Activated CD4-positive, alpha-beta T cell treated with anti-CD3 and anti-CD28 coated beads, Interleukin-2, amount 10 ng/mL, durations not matched to agents 24 days and 14 days (primary cell): ENCODE measurements around the gene XPO5. TPM values are rescaled to one million over a fixed set of nuclear protein-coding genes. Genes with fewer than 3 reads are reported as not detected.
A peak's percentile ranks its signal among the peaks of the same experiment; 100 is the strongest.
"Not testable (repeated sequence)": the region's sequence is repeated elsewhere in the genome, so short reads cannot be mapped to it uniquely, and the experiment has no call there.

Experiments
- DNase-seq: peaks from one replicate; pipeline ENCODE4 v3.0.0; 2022
- H3K27ac Mint-ChIP-seq: one replicate; pipeline ENCODE4 v1.8.0; 2022; ENCODE audit warnings: mild to moderate bottlenecking, mixed read lengths
- H3K27me3 Mint-ChIP-seq: one replicate; pipeline ENCODE4 v1.8.0; 2022; ENCODE audit warnings: mixed read lengths
- H3K36me3 Mint-ChIP-seq: one replicate; pipeline ENCODE4 v1.8.0; 2022; ENCODE audit warnings: low read depth, mild to moderate bottlenecking, mixed read lengths
- H3K4me1 Mint-ChIP-seq: one replicate; pipeline ENCODE4 v1.8.0; 2021; ENCODE audit warnings: mixed read lengths
- H3K4me3 Mint-ChIP-seq: one replicate; pipeline ENCODE4 v1.8.0; 2022; ENCODE audit warnings: mild to moderate bottlenecking, moderate library complexity, mixed read lengths
- H3K9me3 Mint-ChIP-seq: one replicate; pipeline ENCODE4 v1.8.0; 2021; ENCODE audit warnings: mixed read lengths
- intact Hi-C: fragments of 100-400 bp; cut with micrococcal nuclease; formaldehyde crosslinking; loops from one replicate; pipeline ENCODE4 v1.15.1; 2023
- total RNA-seq: library from RNA; stranded (reverse); gene quantifications from 2 replicates; pipeline ENCODE4 v1.2.3, GENCODE V29; 2022

The XPO5 gene
- total RNA-seq, 1 donor from 2014 or later: 143 TPM

GRCh38 chr6:43608807-43609206 lies 33.0 kb upstream of the XPO5 start:
- Mint-ChIP-seq H3K4me1 (peaks cover 7% of the 10 kb centered on the region), H3K4me3 (no peak overlapping the region), H3K27me3 (no peaks in the 10 kb centered on the region), H3K36me3 (peaks cover 48% of the 10 kb centered on the region), H3K27ac (no peak overlapping the region), H3K9me3 (no peaks in the 10 kb centered on the region)
- no peak for DNase-seq
- intact Hi-C loops: loop anchor here (1.0 kb wide), 1 partner anchor 470 kb away; no protein-coding TSS in a partner anchor

GRCh38 chr6:43608310-43608763 lies 32.5 kb upstream of the XPO5 start:
- peaks cover 46% of the 10 kb centered on the region for H3K36me3 Mint-ChIP-seq
- H3K4me1 Mint-ChIP-seq: peaks cover 7% of the 10 kb centered on the region
- DNase-seq: peak; percentile 87
- intact Hi-C loops: loop anchor here (1.0 kb wide), 1 partner anchor 471 kb away; no protein-coding TSS in a partner anchor
- no peak overlapping the region for H3K27ac Mint-ChIP-seq
- H3K9me3 Mint-ChIP-seq: no peaks in the 10 kb centered on the region
- no peaks in the 10 kb centered on the region for H3K27me3 Mint-ChIP-seq
- H3K4me3 Mint-ChIP-seq: no peak overlapping the region

GRCh38 chr6:43606019-43606418 lies 30.2 kb upstream of the XPO5 start:
- Mint-ChIP-seq H3K36me3 (peaks cover 51% of the 10 kb centered on the region), H3K27me3 (no peaks in the 10 kb centered on the region), H3K9me3 (no peaks in the 10 kb centered on the region), H3K27ac (no peak overlapping the region), H3K4me1 (peaks cover 7% of the 10 kb centered on the region), H3K4me3 (no peak overlapping the region)
- no peak for DNase-seq
- intact Hi-C loops: no loop called here

- H3K27me3 Mint-ChIP-seq: no peaks in the 10 kb centered on the region
- DNase-seq: no peak
- no peaks in the 10 kb centered on the region for H3K9me3 Mint-ChIP-seq
- peaks cover 5% of the 10 kb centered on the region for H3K4me1 Mint-ChIP-seq
- intact Hi-C loops: no loop called here
- H3K27ac Mint-ChIP-seq: no peak overlapping the region
- H3K36me3 Mint-ChIP-seq: peaks cover 52% of the 10 kb centered on the region
- H3K4me3 Mint-ChIP-seq: no peak overlapping the region
Measured at GRCh38 chr6:43604174-43604573, 28.3 kb upstream of the XPO5 start.

GRCh38 chr6:43600595-43600994 lies 24.8 kb upstream of the XPO5 start:
- intact Hi-C loops: no loop called here
- no peak overlapping the region for H3K4me3 Mint-ChIP-seq
- peaks cover 50% of the 10 kb centered on the region for H3K36me3 Mint-ChIP-seq
- no peak for DNase-seq
- H3K27me3 Mint-ChIP-seq: no peaks in the 10 kb centered on the region
- peaks cover 2% of the 10 kb centered on the region for H3K4me1 Mint-ChIP-seq
- H3K9me3 Mint-ChIP-seq: no peaks in the 10 kb centered on the region
- H3K27ac Mint-ChIP-seq: no peak overlapping the region

- DNase-seq: no peak
- H3K27ac Mint-ChIP-seq: no peak overlapping the region
- no peak overlapping the region for H3K4me3 Mint-ChIP-seq
- no peaks in the 10 kb centered on the region for H3K27me3 Mint-ChIP-seq
- H3K9me3 Mint-ChIP-seq: no peaks in the 10 kb centered on the region
- H3K36me3 Mint-ChIP-seq: peaks cover 40% of the 10 kb centered on the region
- peaks cover 4% of the 10 kb centered on the region for H3K4me1 Mint-ChIP-seq
- intact Hi-C loops: no loop called here
Measured at GRCh38 chr6:43593938-43594337, 18.1 kb upstream of the XPO5 start.

GRCh38 chr6:43589564-43589963 lies 13.7 kb upstream of the XPO5 start:
- intact Hi-C loops: not testable (repeated sequence)
- peaks cover 51% of the 10 kb centered on the region for H3K36me3 Mint-ChIP-seq

GRCh38 chr6:43588194-43588593 lies 12.4 kb upstream of the XPO5 start:
- Mint-ChIP-seq H3K27ac (no peak overlapping the region), H3K9me3 (no peaks in the 10 kb centered on the region), H3K4me1 (peaks cover 32% of the 10 kb centered on the region), H3K27me3 (no peaks in the 10 kb centered on the region), H3K36me3 (peaks cover 63% of the 10 kb centered on the region), H3K4me3 (no peak overlapping the region)
- DNase-seq: no peak
- intact Hi-C loops: no loop called here

More at GRCh38 chr6:43589564-43589963, 13.7 kb upstream of the XPO5 start:
- not testable (repeated sequence) for H3K27ac Mint-ChIP-seq, H3K27me3 Mint-ChIP-seq, H3K9me3 Mint-ChIP-seq, DNase-seq, H3K4me3 Mint-ChIP-seq
- peaks cover 18% of the 10 kb centered on the region for H3K4me1 Mint-ChIP-seq

- intact Hi-C loops: no loop called here
- H3K9me3 Mint-ChIP-seq: no peaks in the 10 kb centered on the region
- peaks cover 38% of the 10 kb centered on the region for H3K4me1 Mint-ChIP-seq
- H3K27ac Mint-ChIP-seq: peak overlapping the region; percentile 79
- peak overlapping the region; percentile 45 for H3K4me3 Mint-ChIP-seq
- H3K36me3 Mint-ChIP-seq: peaks cover 57% of the 10 kb centered on the region
- no peaks in the 10 kb centered on the region for H3K27me3 Mint-ChIP-seq
- DNase-seq: peak; percentile 85
Measured at GRCh38 chr6:43584892-43585570, 9.2 kb upstream of the XPO5 start.

- peaks cover 56% of the 10 kb centered on the region for H3K4me1 Mint-ChIP-seq
- intact Hi-C loops: no loop called here
- H3K36me3 Mint-ChIP-seq: peaks cover 55% of the 10 kb centered on the region
- no peaks in the 10 kb centered on the region for H3K9me3 Mint-ChIP-seq
- no peaks in the 10 kb centered on the region for H3K27me3 Mint-ChIP-seq
- no peak overlapping the region for H3K4me3 Mint-ChIP-seq
- no peak for DNase-seq
- peak overlapping the region; percentile 29 for H3K27ac Mint-ChIP-seq
Measured at GRCh38 chr6:43582911-43583310, 7.1 kb upstream of the XPO5 start.

GRCh38 chr6:43579171-43579570 lies 3.3 kb upstream of the XPO5 start:
- no peak for DNase-seq
- peak overlapping the region; percentile 72 for H3K27ac Mint-ChIP-seq
- intact Hi-C loops: loop anchor here (5.0 to 10.0 kb wide), 3 partner anchors 194 to 666 kb away; partner anchors contain the start of genes HSP90AB1 and SRF
- no peaks in the 10 kb centered on the region for H3K9me3 Mint-ChIP-seq
- H3K4me1 Mint-ChIP-seq: peaks cover 48% of the 10 kb centered on the region
- peak overlapping the region; percentile 95 for H3K4me3 Mint-ChIP-seq
- peaks cover 41% of the 10 kb centered on the region for H3K36me3 Mint-ChIP-seq
- no peaks in the 10 kb centered on the region for H3K27me3 Mint-ChIP-seq

GRCh38 chr6:43578748-43579147 lies 2.9 kb upstream of the XPO5 start:
- Mint-ChIP-seq H3K27ac (peak overlapping the region; percentile 72), H3K36me3 (peaks cover 37% of the 10 kb centered on the region)
- intact Hi-C loops: loop anchor here (5.0 to 10.0 kb wide), 3 partner anchors 194 to 666 kb away; partner anchors contain the start of genes HSP90AB1 and SRF

GRCh38 chr6:43575105-43575771 lies 600 bp downstream of the XPO5 start:
- DNase-seq: no peak
- H3K27ac Mint-ChIP-seq: peak overlapping the region; percentile 90
- no peaks in the 10 kb centered on the region for H3K9me3 Mint-ChIP-seq
- H3K4me1 Mint-ChIP-seq: peaks cover 50% of the 10 kb centered on the region
- peaks cover 52% of the 10 kb centered on the region for H3K36me3 Mint-ChIP-seq
- intact Hi-C loops: loop anchor here (2.0 to 10.0 kb wide), 4 partner anchors 58 to 670 kb away; partner anchors contain the start of genes HSP90AB1, POLR1C, SRF and YIPF3
- H3K4me3 Mint-ChIP-seq: peak overlapping the region; percentile 95
- H3K27me3 Mint-ChIP-seq: no peaks in the 10 kb centered on the region

More at GRCh38 chr6:43578748-43579147, 2.9 kb upstream of the XPO5 start:
- no peaks in the 10 kb centered on the region for H3K9me3 Mint-ChIP-seq
- H3K27me3 Mint-ChIP-seq: no peaks in the 10 kb centered on the region
- H3K4me3 Mint-ChIP-seq: peak overlapping the region; percentile 95
- DNase-seq: no peak
- H3K4me1 Mint-ChIP-seq: peaks cover 44% of the 10 kb centered on the region

- intact Hi-C loops: loop anchor here (10.0 kb wide), 2 partner anchors 187 to 673 kb away; partner anchors contain the start of gene HSP90AB1
- H3K4me3 Mint-ChIP-seq: peak overlapping the region; percentile 2
- H3K4me1 Mint-ChIP-seq: peaks cover 27% of the 10 kb centered on the region
- no peaks in the 10 kb centered on the region for H3K27me3 Mint-ChIP-seq
- H3K36me3 Mint-ChIP-seq: peaks cover 57% of the 10 kb centered on the region
- H3K9me3 Mint-ChIP-seq: no peaks in the 10 kb centered on the region
- no peak for DNase-seq
- no peak overlapping the region for H3K27ac Mint-ChIP-seq
Measured at GRCh38 chr6:43572015-43572414, 3.8 kb downstream of the XPO5 start.
